ENCODE data around the gene MAGEA11.
"Not testable (repeated sequence)": the region's sequence is repeated elsewhere in the genome, so short reads cannot be mapped to it uniquely, and the experiment has no call there.

The MAGEA11 gene, protein sequence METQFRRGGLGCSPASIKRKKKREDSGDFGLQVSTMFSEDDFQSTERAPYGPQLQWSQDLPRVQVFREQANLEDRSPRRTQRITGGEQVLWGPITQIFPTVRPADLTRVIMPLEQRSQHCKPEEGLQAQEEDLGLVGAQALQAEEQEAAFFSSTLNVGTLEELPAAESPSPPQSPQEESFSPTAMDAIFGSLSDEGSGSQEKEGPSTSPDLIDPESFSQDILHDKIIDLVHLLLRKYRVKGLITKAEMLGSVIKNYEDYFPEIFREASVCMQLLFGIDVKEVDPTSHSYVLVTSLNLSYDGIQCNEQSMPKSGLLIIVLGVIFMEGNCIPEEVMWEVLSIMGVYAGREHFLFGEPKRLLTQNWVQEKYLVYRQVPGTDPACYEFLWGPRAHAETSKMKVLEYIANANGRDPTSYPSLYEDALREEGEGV

DNA sequence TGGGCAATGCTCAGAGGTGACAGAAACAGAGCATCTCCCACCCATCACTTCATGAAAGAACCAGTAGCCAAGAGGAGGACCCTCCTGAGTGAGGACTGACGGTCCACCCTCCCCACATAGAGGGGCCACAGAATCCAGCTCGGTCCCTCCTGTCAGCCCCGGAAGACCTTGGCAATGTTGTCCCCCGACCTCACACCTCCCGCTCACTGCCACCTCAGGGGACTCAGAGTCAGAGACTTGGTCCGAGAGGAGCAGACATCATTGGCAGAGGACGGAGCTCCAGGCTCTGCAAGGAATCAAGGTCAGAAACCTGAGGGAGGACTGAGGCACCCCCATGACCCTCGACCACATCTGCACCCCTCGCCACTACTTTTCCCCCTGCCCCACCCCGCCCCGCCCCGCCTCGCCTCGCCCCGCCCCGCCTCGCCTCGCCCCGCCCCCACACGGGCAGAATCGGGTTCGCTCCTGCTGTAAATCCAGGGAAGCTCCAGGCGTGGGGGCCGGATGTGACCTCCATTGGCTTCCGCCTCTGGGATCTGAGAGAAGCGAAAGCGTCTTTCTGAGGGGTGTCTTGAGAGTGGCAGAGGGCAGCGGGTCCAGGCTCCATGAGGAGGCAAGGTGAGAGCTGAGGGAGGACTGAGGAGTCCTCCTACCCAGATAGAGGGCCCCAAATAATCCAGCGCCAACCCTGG is at the start of gene MAGEA11:
Gene MAGEA11, plus strand, starts transcription at position 516 of the 692 bp plus-strand sequence. CDS start 1,100 bp downstream, outside the sequence.
- DNase-seq, result no peak

DNA sequence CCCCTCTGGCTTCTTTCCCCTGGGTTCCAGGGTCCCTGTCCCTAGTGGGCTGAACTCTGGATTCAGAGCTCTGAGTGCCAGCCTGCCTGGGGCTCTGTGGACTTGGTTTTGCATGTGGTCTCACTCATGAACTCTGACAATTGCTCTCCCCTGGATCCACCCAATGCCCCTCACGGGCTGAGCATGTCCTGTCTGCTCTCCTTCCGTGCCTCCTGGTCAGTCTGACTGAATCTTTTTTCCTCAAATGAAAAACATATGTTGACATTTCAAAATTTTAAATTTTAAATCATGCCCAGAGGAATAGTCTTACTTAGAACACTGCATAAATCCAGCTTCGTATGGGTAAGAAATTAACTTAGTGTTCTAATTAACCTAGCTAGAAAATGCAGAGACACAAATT is 36.8 kb upstream of the MAGEA11 start:
- DNase-seq, result not testable (repeated sequence)

DNA sequence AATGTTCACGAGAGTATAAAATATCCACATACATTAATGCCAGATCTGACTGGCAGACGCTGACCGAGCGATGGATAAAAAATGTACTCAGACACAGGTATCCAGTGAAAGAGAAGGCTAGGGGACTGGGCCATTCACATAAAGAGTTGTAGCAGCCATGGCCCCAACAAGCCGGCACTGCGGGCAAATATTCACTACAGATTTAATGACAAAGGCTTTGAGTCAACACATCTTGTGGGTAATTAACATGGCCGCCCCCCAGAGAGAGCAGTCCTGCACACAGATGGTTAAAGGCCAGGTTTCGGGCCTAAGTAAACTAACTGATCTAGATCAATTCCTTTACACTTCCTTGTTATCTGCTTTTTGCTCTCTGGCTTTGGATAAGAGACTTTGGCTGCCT is 36.3 kb upstream of the MAGEA11 start:
- not testable (repeated sequence) for DNase-seq

DNA sequence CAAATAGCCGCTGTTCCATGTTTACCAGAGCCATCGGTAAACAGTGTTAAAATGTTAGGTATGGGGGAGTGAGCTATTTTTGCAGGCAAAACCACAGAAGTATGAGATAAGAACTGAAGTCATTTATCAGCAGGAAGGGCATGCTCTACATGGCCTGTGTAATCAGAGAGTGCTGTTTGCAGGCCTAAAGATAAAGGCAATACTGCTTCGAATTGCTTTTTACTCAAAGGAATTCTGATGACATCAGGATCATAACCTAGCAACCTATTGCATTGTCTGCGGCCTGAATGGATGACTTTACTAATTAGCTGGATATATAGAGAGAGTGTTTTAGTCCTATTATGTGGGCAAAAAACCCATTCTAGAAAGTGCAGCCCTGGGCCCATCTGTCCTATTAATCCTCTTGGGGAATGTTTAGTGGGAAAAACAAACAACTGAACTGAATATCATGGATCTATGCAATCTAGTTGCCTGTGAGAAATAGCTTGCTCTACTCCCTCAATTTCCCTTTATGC is 32.6 kb upstream of the MAGEA11 start:
- DNase-seq, result not testable (repeated sequence)

DNA sequence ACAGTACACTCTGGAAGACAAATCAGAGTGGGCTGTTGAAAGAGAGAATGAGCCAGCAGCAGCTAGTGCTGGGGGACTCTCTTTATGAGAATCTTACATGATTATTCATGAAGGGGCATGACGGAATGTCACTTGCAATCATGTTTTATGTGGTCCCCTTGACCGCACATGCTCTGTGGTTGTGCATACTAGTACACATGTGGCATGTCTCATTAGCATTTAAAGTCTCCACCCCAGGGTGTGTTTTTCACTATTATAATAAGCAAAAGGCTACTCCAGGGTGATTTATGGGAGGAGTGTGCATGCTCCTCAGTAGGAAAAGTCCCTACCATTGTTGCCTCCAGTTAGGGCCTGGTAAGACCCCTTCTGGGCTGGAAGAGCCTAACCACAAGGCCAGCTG is 30.7 kb upstream of the MAGEA11 start:
- no peak for DNase-seq

DNA sequence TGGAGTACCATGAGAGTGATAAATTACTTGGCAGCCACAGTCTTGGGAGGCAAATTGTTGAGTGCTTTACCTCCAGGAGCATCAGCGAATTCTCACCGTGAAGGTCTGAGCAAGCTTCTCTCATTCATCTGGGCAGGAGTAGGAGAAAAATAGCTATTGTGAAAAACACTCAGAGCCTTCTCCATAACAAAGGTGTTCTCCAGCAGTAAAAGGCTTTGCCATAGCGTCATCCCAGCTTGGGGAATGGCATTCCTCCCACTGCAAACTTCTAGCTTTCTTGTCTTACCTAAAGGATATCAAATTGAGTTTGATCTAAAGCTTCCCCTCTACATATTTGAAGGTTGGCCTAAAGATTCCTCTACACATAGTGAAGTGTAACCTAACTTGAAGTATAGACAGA is 29.8 kb upstream of the MAGEA11 start:
- no peak for DNase-seq

DNA sequence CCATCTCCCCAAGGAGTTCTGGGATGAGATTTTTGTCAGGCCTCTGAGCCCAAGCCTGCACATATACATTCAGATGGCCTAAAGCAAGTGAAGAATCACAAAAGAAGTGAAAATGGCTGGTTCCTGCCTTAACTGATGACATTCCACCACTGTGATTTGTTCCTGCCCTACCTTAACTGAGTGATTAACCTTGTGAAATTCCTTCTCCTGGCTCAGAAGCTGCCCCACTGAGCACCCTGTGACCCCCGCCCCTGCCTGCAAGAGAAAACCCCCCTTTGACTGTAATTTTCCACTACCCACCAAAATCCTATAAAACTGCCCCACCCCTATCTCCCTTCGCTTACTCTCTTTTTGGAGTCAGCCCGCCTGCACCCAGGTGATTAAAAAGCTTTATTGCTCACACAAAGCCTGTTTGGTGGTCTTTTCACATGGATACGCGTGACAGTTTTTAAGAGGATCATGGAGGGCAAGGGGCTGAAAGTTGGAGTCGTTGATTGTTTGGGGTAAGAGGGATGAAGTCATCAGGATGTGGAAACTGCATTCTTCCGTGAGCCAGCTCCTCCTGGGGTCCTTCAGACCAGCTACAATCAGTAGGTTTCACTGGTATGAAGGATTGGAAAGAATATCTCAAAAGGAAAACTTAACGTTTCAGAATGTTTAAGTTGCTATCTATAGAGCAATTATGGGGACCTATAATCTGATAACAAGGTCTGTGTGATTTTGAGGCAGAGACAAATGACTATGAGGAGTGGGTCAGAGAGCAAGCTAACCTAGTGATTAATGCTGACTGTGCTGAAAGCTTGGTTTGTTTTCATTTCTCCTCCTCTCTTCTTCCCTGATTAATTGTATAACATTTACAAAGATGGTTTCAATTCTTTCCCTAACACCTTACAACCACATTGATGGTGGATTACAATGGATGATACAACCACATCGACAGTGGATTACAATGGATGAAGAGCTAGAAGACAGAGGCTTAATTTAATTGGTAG is 28.6 kb upstream of the MAGEA11 start:
- no peak for DNase-seq

DNA sequence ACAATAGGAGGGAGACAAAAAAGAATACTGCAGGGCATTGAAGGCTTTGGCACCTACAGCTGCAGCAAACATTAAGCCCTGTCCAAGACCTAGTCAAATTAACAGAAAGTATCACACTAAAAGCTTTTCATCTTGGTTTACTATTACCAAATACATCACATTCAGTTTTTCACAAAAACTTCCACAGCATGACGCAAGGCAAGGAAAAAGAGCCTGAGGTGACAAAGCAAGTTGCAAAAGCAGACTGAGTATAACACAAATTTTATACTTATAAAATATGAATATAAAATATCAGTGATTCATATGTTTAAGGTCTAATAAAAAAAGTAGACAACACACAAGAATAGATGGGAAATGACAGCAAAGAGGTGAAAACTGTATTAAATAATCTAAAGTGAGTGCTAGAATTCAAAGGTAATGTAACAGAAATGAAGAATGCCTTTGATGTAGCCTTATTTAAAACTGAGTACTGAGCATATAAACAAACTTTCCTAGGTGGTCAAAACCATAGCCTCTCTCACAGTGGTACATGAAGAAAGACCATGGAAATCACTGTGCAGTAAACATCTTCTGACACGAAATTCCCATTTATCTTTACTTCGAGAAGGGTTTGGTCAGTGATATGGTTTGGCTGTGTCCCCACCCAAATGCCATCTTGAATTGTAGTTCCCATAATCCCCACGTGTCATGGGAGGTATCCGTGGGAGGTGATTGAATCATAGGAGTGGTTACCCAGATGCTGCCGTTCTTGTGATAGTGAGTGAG is 27.7 kb upstream of the MAGEA11 start:
- no peak for DNase-seq

DNA sequence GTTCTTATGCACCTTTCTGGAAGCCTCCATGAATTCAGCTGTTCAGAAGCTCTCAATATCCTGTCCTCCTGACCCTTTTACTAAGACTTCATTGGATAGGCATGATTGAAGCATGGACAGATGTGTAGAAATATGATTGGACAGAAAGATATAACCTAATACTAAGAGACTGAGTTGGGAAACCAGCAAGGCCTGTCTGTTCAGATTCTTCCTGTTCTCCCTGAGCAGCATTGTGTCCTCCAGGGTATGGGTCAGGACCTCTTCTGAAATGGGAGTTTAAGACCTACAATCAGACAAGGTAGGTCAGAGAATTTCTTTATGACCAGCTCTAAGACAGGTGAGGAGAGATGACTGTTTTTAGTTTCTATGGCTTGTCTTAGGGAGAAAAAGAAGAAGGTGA is 23.9 kb upstream of the MAGEA11 start:
- no peak for DNase-seq

DNA sequence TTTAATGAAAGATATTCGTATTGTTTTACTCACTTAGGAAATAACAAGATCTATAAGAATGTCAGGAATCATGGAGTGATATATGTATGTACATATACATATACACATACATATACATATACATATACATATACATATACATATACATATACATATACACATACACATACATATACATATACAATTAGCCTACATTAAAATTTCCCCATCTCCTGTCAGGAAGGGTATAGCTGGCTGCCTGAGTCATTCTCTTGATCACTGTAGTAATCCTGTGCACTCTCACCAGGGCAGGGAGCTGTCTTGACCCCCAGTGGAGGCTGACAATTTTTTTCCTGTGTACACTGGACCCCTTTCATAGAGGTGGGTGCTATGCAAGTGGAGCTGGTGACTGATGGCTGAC is 23.3 kb upstream of the MAGEA11 start:
- no peak for DNase-seq

DNA sequence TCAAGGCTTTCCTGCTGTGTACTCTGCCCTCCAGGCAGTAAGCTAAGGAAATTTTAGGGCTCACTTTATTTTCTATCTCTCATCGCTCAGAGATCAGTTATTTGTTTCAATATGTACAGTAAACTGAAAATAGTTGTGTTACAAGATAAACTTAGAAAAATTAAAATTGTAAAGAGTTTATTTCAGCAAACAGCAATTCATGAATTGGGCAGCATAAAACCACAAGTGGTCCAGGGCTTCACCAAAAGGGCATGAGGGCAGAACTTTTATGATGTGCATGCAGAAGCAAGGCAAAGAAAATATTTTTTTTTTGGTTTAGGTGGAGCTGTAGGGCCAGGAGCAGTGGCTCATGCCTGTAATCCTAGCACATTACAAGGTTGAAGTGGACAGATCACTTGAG is 20.1 kb upstream of the MAGEA11 start:
- DNase-seq, result no peak

DNA sequence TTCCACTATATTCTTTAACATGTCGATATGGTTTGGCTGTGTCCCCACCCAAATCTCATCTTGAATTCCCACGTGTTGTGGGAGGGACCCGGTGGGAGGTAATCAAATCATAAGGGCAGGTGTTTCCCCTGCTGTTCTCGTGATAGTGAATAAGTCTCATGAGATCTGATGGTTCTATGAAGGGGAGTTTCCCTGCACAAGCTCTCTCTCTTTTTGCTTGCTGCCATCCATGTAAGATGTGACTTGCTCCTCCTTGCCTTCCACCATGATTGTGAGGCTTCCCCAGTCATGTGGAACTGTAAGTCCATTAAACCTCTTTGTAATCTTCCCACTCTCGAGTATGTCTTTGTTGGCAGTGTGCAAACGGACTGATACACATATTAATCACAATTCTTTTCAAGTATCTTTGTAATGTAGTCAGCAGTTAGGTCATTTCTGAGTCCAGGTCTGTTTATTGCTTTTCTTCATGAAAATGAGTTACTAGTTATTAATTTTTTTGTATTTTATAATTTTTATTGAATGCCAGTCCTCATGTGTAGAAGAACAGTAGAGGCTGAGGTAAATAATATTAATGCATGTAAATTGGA is 19.1 kb upstream of the MAGEA11 start:
- DNase-seq, result not testable (repeated sequence)

DNA sequence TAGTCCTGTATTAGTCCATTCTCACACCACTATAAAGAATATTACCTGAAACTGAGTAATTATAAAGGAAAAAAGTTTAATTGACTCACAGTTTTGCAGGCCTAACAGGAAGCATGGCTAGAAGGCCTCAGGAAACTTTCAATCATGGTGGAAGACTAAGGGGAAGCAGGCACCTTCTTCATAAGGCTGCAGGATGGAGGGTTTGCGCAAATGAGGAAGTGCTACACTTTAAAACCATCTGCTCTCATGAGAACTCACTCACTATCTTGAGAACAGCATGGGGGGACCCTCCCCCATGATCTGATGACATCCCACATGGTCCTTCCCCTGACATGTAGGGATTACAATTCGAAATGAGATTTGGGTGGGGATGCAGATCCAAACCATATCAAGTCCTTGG is 12.1 kb upstream of the MAGEA11 start:
- no peak for DNase-seq

DNA sequence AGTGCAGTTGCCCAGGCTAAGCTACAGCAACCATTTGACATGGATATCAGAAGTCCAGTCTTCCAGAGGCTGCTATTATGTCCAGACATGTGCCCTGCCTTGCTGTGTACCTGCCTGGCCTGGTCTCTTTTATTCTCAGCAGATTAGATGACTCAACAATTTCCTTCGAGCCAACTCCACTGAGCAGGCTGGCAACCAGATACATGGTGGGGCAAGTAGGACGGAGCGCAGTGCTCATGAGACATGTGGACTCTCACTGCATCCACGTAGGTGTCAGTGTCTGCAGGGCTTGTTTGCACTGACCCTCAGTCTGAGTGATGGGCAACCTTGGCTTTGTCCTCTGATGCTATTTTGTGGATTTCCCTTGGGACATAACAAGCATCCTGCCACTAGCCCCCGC is 7.2 kb upstream of the MAGEA11 start:
- no peak for DNase-seq

DNA sequence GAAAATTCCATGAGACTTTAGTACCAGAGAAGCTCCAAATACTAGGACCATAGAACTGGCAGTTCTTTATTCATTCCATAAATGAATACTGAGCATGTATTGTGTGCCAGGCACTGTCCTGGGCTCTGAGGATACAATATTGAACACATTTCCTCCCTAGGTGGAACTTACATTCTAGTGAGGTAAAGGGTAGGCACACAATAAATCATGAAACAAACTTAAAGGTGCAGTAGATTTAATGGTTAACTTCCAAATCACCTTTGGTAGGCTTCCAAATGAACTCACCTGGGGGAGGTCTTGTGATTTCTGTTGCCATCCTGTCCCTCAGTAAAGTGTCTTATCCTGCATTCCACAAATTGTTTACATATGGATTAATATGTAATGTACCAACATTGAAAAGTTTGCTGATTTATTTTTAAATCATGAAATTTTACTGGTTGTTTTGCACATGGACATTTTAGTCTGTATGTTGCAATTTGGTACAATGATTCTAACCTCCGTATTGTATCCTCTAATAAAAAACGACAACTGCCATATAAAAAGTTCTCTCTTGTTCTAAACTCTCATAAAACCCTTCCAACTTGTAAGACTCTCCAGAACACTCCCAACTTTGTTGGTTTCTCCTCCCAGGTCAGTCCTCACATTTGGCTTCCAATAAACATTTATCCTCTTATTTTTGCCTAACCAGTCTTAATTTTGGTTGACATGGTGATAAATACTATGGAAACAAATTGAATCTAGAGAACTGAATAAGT is 4.5 kb upstream of the MAGEA11 start:
- no peak for DNase-seq

DNA sequence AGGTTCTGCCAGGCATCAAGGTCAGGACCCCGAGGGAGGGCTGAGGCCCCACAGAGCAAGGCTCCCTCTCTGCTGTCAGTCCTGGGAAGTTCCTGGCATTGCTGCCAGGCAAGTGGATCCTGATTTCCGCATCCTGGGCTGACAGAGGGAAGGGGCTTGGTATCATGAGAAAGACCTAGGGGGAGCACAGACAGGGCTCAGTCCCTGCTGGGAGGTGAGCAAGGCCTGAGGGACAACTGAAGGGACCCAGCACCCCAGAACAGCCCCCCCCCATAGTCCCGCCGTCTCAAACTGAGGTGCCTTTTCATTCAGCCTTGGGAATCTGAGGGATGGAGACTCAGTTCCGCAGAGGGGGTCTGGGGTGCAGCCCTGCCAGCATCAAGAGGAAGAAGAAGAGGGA is 971 bp downstream of the MAGEA11 start:
- no peak for DNase-seq

DNA sequence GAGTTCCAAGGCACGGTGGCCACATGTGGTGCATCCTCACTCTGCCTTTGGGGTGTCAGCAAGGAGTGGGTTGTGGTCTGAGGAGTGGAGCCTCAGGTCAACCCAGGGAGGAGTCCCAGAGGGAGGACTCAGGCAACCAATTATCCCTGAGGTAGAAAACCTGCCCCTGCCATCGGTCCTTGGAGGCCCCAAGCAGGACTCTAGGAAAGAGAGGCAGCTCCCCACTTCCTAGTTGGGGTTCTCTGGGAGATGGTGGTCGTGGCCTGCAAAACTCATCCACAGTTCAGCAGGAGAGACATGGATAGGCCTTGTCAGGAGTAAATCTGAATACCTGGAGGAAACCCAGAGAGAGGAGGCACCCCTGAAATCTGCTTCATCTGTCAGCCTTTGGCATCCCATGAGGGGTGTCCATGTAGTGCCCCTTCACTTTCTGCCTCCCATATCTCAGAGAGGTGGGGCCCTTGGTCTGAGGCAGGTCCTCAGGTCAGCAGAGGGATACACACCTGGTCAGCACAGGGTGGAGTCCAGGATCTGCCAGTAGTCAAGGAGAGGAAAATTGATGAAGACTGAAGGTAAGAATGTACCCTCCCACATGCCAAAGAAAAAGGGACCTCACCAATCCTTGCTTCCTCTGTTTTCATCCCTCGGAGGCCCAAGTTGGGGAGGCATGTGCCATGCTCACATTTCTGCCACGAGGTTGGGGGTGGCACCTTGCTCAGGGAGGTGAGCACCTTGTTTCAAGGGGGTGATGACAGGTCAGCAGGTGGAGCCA is 1.6 kb downstream of the MAGEA11 start:
- DNase-seq, result no peak

DNA sequence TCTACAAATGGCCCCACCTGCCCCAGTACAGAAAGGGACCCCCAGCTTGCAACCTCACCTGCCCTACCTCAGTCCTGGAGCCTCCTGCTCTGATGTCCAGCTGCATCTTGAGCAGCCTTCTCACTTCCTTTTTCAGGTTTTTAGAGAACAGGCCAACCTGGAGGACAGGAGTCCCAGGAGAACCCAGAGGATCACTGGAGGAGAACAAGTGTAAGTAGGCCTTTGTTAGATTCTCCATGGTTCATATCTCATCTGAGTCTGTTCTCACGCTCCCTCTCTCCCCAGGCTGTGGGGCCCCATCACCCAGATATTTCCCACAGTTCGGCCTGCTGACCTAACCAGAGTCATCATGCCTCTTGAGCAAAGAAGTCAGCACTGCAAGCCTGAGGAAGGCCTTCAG is 3.6 kb downstream of the MAGEA11 start:
- no peak for DNase-seq

DNA sequence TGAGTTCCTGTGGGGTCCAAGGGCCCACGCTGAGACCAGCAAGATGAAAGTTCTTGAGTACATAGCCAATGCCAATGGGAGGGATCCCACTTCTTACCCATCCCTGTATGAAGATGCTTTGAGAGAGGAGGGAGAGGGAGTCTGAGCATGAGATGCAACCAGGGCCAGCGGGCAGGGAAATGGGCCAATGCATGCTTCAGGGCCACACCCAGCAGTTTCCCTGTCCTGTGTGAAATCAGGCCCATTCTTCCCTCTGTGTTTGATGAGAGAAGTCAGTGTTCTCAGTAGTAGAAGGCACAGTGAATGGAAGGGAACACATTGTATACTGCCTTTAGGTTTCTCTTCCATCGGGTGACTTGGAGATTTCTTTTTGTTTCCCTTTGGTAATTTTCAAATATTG is 4.8 kb downstream of the MAGEA11 start:
- no peak for DNase-seq

DNA sequence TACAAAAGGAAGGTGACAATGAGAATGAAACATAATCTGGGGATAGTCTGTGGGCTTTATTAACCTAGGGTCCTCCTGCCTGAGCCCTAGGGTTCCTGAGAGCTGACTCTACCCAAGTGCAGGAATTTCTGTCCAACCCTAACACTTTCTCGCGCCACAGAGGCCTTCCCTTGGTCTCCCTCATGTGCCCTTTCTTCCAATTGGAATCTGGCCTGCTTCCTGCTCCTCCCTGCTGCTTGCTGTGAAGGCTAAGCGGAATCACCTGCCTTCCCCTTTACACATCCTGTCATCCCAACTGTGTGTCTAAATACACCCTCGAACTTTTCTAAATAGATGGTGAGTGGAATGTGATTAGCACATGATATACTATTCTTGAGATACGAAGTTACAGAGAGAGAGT is 5.9 kb downstream of the MAGEA11 start:
- DNase-seq, result no peak

Data from NCI-H2171 (cell line).